ENCODE measurements around the gene PTPDC1. TPM values are rescaled to one million over a fixed set of nuclear protein-coding genes. Genes with fewer than 3 reads are reported as not detected.
A peak's percentile ranks its signal among the peaks of the same experiment; 100 is the strongest.

Gene PTPDC1
- total and polyA plus RNA-seq, 9 donors: 6.2 to 9.0 (median 7.2) TPM

DNA sequence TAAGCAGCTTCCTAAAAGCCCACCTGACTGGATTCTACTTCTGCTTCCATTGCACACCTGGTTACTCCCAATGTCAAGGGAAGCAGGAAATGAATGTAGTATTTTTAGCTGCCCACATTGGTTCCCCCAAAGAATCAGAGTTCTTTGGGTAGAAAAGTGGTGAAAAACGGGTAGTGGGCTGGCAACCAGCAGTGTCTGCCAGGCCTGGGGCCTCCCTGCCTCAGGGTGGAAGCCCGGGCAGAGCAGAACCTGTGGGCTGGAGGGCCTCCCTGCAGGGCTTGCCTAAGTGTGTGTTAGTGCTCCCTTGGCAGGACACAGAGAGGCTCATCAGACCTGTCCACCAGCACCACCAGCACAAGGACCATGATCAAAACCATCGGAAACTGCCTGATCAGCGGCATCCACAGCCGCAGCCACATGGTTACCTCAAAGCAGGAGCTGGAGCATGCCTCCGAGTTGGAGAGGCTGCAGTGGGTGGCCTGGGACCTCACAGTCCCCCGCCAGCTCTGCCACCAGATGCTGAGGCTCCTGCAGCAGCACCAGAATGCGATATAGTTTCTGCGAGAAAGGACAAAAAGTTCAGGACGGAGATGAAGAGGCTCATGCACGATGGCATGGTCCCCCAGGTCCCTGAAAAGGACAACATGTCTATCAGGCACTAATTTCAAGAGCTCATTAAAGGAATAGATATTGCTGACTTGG lies 72.2 kb downstream of the PTPDC1 start:
- no peaks in the 10 kb centered on the region for H3K27me3 ChIP-seq (ENCODE audit: control insufficient read depth, insufficient read depth, low read length)
- DNase-seq: no peak
- H3K4me1 ChIP-seq (ENCODE audit: control insufficient read depth, insufficient read depth, low read length): peaks cover 19% of the 10 kb centered on the region
- no peak overlapping the region for H3K27ac ChIP-seq (ENCODE audit: low read length)
- no peak overlapping the region for H3K4me3 ChIP-seq (ENCODE audit: low read length)
- H3K9me3 ChIP-seq (replicated peaks; ENCODE audit: control insufficient read depth, low read depth, low read length): no peaks in the 10 kb centered on the region
- H3K36me3 ChIP-seq (ENCODE audit: control insufficient read depth, insufficient read depth, low read length): no peaks in the 10 kb centered on the region
- 75% methylated on average over 11 of the region's 11 CpGs for WGBS (ENCODE audit: insufficient coverage)

DNA sequence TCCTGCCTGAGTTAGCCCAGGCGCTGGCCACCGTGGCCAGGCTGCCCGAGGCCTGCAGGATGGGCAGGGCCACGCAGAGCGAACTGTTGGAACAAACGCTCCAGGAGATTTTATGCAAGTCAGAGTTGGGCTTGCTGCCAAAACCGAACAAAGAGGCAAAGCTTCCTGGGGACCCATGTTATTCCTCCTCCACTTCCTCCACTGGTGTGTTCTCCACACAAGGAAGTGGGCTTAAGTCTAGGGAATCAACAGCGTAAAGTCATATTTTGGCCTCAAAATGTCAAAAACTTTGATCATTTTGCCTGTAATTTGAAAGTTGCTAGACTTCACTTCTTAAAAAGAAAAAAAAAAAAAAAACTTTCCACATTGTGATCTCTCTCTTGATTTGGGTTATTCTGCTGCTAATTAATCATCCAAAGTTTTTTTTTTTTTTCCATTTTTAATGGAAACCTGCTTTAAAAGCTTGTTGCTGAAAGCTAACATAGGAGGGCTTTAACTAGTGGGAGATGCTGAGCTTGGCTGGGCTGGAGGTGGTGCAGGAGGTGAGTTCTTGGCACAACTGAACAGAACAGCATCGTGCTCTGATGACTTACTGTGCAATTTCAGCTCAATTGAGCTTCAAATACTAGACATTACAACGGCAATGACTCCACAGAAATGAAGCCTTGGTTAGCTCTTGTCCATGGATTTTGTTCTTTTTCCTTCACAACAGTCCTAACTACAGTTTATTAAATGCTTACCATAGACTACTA lies 73.0 kb downstream of the PTPDC1 start:
- 20% methylated on average over 8 of the region's 10 CpGs for WGBS (ENCODE audit: insufficient coverage)
- H3K36me3 ChIP-seq (ENCODE audit: control insufficient read depth, insufficient read depth, low read length): no peaks in the 10 kb centered on the region
- no peak overlapping the region for H3K4me3 ChIP-seq (ENCODE audit: low read length)
- DNase-seq: peak; percentile 88
- peaks cover 17% of the 10 kb centered on the region for H3K4me1 ChIP-seq (ENCODE audit: control insufficient read depth, insufficient read depth, low read length)
- H3K27ac ChIP-seq (ENCODE audit: low read length): peak overlapping the region; percentile 17
- no peaks in the 10 kb centered on the region for H3K9me3 ChIP-seq (replicated peaks; ENCODE audit: control insufficient read depth, low read depth, low read length)
- no peaks in the 10 kb centered on the region for H3K27me3 ChIP-seq (ENCODE audit: control insufficient read depth, insufficient read depth, low read length)

Other genes with a start within 250 kb of the PTPDC1 start
- gene BARX1, start 129.1 kb upstream of the PTPDC1 start, total RNA-seq: 0.09 TPM
- under 1 TPM in 2 of 8 donors, not detected in 6; 0.18 to 0.19 TPM for gene BARX1, start 129.1 kb upstream of the PTPDC1 start, polyA plus RNA-seq (ENCODE audit: insufficient read depth in 1 of 8, insufficient read length in 8 of 8, low replicate concordance in 1 of 8)
- gene ZNF169, start 174.8 kb downstream of the PTPDC1 start, total RNA-seq: 3.5 TPM
- 1 to 10 TPM; 2.7 to 4.8 (median 3.6) TPM for gene ZNF169, start 174.8 kb downstream of the PTPDC1 start, polyA plus RNA-seq (ENCODE audit: insufficient read depth in 1 of 8, insufficient read length in 8 of 8, low replicate concordance in 1 of 8)
- gene NUTM2F, start 244.2 kb downstream of the PTPDC1 start, total RNA-seq: not detected
- gene NUTM2F, start 244.2 kb downstream of the PTPDC1 start, polyA plus RNA-seq (ENCODE audit: insufficient read depth in 1 of 8, insufficient read length in 8 of 8, low replicate concordance in 1 of 8): not detected

Measured in muscle of leg (tissue), 11 donors.